ENCODE data around the gene TRIM31.

- TF ChIP-seq CTCF (optimal IDR thresholded peaks at IDR 0.05 in 1 of 3, IDR thresholded peaks at IDR 0.05 in 1 of 3, conservative IDR thresholded peaks at IDR 0.05 in 1 of 3; ENCODE audit: extremely low read depth in 1 of 3, insufficient read depth in 2 of 3, low read length in 3 of 3) (no peak), EZH2 (IDR thresholded peaks at IDR 0.05; ENCODE audit: low read length) (no peak)
These were observed 16.1 kb downstream of the TRIM31 start for GRCh38 chr6:30096829-30097228.

All from keratinocyte (primary cell).